Fibroblast of gingiva (primary cell): ENCODE results near the gene GNRHR.
"Not testable (repeated sequence)": the region's sequence is repeated elsewhere in the genome, so short reads cannot be mapped to it uniquely, and the experiment has no call there.

Experiments
- DNase-seq: peaks from one replicate; pipeline ENCODE4 v3.0.0-alpha.2; 2011; ENCODE audit warnings: low read depth

Gene GNRHR

DNA sequence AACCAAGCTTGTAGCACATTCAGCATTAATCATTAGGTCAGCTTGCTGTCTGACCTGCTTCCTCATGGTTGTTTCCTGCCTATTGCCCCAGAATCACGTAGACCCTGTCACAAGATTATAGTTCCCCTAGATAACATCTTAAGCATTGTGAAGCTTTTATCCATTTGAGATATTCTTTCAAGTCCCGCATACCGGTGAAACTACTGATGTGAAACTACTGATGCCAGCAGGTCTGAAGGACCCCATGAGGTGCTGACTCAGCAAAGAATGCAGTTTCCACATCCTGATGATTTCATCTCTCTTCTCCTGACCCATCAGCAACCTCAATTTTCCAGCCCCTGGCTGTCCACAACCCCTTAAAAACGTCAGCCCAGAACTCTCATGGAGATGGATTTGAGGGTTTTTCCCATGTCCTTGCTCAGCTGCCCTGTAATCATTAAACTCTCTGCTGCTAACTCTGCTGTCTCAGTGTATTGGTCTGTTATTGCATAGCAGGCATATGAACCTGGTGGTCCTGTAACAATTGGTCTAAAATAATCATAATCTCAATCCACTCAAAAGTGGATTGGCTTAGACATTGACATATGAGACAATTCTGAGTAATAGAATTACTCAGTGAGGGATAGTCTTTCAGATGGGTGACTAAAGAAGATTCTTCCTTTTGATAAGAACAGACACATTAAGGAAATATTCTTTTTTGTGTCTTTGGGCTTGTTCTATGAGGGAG lies 26.9 kb downstream of the GNRHR start:
- DNase-seq = peak; percentile 15

DNA sequence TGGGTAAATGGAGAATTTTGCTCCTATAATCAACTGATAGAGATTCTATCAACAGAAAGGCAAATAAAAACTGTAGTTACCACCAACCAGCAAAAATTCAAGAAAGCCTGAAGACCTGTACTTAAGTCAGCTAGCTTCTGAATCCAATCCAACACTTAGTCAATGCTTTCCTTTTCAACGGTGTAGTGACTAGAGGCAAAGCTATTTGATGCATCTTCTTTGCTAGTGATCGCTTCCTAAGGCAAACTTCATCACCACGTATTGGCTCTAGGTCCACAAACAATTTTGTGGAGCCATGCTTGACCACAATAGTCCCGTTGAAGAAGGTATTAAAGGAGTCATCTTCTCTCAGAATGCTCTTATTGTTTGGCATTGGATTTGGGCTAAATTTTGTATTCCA lies 28.2 kb downstream of the GNRHR start:
- no peak for DNase-seq

DNA sequence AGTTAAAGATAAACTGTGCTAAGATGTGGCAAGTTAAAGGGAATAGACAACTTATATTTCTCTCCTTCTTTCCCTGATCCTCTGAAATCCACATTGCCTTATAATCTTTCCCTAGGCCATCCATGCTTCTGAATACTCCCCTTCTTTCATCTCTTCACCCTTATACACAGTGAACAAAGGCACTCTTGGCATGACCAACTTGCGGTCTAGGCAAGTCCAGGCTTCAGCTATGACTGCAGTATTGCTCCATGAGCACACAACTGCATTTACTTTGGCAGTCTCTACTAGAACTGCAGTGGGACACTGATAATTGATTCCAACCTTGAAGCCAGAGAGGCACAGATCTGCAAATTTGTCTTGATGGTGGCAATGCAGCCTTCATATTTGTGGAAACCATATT lies 29.1 kb downstream of the GNRHR start:
- no peak for DNase-seq

DNA sequence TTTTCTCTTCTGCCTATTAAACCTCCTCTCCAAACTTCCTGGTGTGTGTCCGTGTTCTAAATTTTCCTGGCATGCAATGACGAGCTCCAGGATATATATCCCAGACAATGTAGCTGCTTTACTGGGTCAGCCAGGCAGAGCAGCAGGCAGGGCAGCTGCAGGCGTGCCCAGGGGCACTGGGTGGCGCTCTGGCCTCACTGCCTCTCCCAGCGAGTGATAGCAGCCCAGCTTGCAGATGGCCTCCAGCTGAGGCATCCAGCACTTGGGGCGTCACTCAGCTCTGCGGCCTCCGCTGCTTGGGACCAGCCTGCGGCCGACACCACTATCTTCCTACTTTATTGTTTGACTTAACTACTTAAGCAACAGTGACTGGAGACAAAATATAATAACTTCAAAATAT lies 30.2 kb downstream of the GNRHR start:
- DNase-seq = no peak

DNA sequence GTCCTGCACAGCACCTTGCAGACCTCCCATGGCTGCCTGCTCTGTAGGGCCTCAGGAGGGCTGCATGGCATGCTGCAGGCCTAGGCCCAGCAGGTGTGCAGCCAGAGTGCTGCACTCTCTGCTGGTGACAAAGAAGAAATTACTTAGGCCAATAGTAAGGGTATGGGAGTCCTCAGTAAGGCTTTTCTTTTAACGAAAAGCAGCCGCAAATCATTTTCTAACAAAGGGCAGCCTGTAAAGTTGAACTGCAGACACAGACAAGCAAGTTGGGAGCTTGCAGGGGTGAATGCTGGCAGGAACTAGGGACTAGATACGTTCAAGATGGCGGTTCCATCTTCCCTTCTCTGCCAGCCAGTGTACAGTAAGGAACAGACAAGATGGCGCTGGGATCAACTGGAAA lies 30.8 kb downstream of the GNRHR start:
- DNase-seq = no peak

DNA sequence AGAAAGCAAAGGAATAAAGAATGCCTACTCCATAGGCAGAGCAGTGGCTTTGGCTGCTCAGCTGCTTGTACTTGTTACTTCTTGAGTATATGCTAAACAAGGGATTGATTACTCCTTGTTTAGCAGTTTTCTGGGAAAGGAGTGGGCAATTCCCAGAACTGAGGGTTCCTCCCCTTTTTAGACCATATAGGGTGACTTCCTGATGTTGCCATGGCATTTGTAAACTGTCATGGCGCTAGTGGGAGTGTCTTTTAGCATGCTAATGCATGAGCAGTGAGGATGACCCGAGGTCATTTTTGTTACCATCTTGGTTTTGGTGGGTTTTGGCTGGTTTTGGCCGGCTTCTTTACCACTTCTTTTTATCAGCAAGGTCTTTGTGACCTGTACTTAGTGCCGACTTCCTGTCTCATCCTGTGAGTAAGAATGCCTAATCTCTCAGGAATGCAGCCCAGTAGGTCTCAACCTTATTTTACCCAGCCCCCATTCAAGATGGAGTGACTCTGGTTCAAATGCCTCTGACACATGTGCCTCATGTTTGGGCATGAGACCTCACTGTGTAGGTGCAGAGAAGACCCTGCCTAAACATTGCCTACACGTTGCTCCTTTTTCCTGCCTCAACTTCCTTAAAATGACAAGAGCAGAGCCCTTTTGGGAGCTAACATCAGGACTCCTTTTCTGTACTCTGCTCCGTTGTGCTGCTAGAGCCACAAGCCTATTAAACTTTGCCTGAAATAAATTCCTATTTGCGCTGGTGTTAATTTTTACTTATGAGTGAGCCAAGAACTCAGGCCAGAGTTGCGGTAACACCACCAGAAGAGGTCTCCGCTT lies 32.2 kb downstream of the GNRHR start:
- no peak for DNase-seq

DNA sequence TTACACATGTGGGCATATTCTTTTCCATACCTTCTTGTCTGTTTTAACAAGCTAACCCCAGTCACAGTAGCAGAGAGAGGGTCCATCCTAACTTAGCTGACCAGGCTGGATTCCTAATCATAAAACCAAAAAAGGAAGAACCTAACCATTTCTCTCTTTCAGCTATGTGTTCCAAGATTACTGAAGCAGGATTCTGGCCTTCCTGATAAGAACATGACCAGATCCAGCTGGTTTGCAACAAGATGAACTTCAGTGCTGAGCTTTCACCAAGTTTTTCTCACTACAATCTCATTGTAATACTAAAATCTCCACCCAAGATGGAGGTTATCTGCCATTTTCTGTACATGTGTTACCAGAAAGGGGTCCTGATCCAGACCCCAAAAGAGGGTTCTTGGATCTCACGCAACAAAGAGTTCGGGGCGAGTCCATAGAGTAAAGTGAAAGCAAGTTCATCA lies 32.8 kb downstream of the GNRHR start:
- DNase-seq = no peak

DNA sequence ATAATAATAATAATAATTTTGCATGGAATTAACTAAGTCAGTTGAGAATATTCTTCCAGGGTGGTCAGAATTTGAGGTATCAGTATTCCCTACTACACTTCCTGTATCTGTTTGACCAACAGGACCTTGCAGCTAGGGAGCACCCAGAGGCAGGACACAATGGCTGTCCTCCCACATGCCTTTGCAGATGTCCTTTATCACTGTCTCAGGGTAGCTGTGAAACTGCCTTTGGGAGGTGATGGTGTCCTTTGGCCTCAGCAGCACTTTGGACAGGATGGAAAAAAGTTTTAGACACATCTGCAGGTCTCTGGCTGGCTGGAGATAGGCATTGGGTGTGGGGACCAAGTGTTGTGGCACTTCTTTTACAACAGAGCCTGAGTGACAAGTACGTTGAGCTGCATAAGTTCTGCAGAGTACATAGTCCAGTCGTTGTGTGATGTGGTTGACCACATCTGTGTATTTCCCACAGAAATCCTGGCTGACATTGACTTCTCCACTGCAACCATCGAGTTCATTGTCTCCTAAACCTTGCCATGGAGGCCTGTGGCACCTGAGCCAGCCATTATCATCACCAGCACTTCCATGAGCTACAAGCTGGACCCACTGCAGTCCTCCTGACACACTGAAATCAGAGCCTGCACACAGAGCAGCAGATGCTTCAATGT lies 34.1 kb downstream of the GNRHR start:
- no peak for DNase-seq

DNA sequence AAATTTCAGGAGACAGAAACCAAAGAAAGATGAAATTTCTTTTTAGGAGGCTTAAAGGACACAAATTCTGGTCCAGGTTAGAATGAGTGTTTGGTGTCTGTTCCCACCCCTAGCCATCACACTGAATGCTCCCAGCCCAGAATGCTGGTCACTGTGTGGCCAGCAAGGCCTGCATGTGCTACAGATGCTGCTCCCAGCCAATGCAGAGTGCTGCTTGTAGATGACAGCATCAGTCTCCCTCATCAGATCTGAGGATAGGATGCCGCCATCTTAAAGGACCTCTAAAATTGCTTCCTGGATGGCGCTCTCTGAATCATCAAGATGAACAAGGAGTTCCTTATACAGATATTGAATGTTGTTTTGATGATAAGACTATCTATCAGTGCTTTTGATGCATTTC lies 35.3 kb downstream of the GNRHR start:
- DNase-seq = no peak

DNA sequence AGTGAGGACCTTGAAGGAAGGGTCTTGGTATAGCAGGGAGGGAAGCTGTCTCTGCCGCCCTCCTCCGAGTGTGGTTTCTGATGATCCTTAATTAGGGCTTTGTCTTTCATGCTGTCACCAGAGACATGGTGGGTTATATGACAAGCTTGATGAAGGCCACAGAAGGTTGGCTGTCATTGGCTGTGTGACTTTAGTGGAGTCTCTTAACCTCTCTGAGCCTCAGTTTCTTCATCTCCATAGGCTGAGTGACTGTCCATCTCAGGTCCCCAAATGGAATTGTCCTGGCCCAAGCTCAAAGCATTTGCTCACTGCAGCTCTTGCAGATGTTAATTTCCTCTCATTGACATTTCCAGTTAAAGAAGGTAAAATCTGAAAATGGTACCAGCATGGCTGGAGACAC lies 36.6 kb downstream of the GNRHR start:
- DNase-seq = no peak

DNA sequence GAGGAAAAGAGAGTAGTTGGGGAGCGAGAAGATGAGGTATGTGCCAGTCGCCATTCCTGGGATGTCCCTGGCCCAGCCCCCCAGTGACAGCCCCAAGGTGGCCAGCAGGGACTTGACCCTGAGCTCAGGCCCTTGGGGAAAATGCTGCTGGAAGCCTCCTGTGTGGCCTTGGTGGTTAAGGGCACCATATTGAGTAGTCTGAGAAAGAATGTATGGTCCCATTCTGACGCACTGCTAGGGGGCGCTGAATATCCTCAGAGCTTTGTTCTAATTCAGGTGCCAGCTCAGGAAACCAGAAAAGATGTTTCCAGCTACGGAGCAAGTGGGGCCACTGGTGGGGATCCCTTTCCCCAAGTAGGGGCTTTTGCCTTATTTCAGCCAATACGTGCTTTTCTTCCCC lies 39.2 kb downstream of the GNRHR start:
- DNase-seq = no peak

DNA sequence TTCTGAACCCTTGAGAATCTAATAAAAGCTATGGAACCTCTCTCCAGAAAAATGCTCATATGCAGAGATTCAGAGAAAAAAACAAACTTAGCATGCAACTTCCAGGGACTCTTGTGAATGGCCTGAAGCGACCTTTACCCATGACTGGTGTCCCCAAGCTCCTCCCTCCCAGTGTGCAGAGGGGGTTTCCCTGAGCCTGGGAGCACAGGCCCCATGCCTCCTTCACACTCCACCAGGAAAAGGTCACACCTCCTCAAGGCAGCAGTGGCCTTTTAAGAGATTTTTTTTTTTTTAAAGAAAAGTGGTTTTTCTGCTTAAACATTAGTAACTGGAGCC lies 40.0 kb downstream of the GNRHR start:
- no peak for DNase-seq

DNA sequence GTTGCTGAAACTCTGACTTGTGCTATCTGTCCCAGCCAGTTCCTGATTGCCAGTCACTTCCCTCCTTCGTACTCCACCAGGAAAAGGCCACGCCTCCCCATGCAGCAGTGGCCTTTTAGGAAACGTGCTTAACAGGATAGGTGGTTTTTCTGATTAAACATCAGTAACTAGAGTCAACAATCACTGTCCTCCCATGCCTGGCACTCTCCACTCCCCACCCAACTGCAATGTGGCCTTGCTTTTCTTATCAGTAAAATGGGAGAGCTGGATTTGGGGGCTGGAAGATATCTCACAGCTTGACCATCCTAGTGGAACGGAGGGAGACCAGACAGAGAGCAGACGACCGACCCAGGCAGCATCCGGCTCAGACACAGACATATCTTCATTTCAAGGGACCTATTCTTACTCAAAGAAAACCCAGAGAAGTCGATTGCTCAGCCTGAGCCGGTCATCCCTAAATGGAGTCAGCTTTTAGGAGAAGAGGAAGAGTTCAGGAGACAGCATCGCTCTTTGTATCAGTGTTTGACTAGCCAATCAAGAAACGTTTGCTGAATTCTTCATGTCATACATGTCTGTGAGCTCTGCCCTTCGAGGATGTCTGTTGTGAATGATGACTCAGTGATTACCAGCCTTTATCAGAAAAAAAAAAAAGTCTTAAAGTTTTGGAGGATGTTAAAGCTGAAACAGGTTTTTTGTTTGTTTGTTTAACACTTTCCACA lies 40.5 kb downstream of the GNRHR start:
- no peak for DNase-seq

DNA sequence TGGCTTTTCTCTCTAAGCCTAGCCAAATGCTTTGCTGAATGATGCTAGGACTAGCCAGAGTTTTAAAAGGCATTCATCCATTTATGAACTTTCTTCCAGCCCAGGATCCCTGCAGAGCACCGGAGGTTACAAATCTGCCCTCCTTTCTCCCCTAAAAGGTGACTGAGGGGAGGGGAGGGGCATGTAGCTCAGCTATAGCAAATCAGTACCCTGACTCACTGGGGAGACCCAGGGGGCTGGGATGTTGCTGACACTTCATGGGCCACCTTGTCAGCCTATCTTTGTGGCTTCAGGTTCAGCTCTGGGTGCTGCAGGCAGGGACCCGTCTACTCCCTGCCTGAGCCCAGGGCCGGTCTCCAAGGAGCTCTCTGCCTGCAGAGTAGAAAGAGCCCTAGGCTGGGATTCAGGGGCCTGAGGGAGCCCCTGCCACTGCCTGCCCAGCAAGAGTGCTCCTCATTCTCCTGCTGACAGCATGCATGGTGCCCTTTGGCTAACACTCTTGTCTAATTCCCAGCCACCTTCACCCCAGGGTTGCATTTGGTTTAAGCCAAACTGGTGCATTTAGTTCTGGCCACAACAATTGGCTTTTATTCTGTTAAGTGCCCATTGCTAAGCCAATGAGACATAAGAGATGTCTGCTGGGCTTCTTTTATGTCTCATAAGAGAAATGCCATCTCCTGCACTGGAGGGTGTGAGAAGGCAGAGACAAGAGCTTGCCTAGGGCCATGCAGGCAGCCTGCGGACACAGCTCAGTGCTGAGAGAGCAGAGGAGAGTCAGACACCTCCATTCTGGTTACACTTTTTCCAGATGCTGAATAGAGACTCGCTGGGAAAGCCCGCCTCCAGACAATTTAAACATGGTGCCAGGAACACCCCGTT lies 41.3 kb downstream of the GNRHR start:
- no peak for DNase-seq

DNA sequence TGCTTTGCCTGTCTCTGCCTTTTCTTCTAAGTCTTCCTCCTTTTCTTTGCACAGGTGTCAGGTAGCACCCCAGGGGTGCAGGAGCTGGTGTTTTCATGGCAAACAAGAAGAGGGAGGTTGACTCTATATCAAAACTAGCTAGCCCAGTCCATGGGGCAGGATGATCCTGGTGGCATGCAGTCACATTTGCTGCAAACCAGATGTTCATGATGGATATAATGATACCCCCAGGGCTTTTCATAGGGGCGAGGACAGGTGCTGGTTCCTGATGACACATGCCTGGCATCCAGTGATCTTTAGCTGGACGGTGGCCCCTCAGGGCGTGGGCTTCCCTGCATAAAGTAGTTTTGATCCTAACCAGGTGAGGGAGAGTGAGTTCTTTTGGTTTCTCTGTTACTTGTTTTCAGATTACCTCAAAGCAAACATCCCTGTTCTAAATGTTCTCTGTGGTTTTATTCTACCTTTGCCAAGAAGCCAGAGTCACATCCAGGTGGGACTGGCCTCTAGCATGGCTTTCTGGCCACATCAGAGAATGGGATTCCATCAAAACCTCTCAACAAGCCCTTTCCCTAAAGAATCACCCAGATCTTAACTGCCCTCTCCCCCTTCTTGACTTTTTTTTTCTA lies 42.1 kb downstream of the GNRHR start:
- no peak for DNase-seq

DNA sequence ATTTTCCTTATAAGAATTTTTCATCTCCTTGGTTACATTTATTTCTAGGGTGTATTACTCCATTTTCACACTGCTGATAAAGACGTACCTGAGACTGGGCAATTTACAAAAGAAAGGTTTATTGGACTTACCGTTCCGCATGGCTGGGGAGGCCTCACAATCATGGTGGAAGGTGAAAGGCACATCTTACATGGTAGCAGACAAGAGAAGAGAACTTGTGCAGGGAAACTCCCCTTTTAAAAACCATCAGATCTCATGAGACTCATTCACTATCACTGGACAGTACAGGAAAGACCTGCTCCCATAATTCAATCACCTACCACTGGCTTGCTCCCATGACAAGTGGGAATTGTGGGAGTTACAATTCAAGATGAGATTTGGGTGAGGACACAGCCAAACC lies 47.5 kb downstream of the GNRHR start:
- DNase-seq = not testable (repeated sequence)

DNA sequence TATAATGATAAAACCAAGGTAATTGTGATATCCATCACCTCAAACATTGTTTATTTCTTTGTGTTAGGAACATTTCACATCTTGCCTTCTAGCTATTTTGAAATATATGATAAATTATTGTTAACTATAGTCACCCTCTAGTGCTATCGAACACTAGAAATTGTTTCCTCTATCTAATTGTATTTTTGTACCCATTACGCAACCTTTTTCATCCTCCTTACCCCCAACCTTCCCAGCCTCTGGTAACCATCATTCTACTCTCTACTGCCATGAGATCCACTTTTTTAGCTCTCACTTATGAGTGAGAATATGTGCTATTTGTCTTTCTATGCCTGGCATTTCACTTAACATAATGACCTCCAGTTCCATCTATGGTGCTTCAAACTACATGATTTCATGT lies 49.3 kb downstream of the GNRHR start:
- no peak for DNase-seq

DNA sequence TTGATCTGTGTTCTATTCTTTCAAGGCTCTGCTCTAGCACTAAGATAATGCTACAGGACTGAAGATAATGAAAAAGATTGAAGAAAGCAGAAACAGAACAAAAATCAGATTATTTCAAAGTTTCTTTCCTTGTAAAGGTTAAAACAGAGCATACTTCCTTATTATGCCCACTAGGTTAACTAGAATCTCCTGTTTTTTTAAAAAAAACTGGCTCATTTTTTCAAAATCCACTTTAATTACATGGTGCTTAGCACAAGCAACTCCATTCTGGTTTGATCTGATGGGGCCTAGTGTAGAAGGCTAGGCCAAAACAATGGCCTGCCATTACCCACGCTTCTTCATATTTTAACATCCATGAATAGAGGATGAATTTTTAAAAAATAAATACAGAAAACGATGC lies 52.0 kb downstream of the GNRHR start:
- DNase-seq = no peak

DNA sequence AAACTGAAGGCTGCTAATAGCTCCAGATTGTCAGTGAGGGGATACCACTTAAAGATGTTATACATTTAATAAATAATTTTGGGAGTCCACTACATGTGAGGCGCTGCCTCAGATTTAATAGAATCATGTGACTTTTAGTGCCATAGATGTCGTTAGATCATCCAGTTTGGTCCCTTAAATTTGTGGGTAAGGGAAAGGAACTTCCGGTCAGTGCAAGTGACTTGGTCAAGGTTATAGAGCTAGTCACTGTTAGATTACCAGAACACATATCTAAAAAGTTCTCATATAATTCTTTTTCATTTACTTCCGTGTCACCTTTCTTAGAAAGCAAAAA lies 52.7 kb downstream of the GNRHR start:
- DNase-seq = no peak

DNA sequence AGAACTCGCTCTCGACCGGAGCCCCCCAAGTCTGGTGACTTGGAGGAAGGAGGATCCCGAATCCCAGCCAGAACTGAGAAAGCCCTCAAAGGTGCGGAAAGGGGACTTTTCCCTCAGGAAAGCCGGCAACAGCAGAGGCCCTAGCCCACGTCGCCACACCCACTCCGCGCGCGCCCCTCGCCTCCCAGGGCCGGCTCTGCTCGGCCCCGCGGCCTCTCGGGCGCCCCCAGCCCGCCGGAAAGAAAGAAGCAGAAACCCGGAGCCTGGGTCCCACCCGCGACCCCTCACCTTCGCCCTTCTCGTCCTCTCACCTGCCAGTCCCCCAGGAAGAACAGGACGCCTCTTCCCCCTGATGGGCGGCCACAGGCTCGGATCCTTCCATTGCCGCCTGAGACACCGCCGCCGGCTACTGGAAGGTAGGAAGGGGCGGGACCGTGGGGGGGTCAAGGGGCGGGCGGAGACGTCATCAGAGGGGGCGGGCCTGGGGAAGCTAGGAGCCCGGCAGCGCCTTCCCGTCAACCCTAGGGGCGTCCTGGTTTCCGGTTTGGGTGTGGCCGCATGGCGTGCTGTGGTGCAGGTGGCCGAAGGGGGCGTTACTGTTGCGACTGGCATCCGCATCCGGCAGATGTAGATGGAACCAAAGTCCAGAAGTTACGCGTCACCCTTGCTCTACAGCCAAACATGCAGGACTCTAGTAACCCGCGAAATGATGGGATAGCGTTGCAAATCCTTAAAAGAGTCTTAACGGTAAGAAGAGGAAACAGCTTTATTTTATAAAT lies 53.3 kb downstream of the GNRHR start, which contains the start of gene UBA6:
Gene UBA6, minus strand, starts transcription at position 418 of the 779 bp plus-strand sequence. Its CDS starts 36 bp downstream, at position 382.
- DNase-seq = peak; percentile 95
